Right cardiac atrium (tissue), 5 donors: Measurements from ENCODE around the gene ABCB4. TPM values are rescaled to one million over a fixed set of nuclear protein-coding genes. Genes with fewer than 3 reads are reported as not detected.

Experiments used
- ATAC-seq, 2 donors: fragments of 200-7000 bp; cut with Tn5 transposase; one replicate each; pipeline versions ENCODE4 v1.8.0 to v1.9.1; 2020; ENCODE audit warnings: moderate library complexity in 2 of 2, mild to moderate bottlenecking in 1 of 2
- DNase-seq, 3 donors: peaks; one replicate each; pipeline ENCODE4 v3.0.0-alpha.2; 2020
- H3K27ac ChIP-seq: one replicate; pipeline ENCODE4 v1.5.1; 2013; ENCODE audit warnings: mild to moderate bottlenecking, low read length, control low read depth, moderate library complexity
- H3K27me3 ChIP-seq: one replicate; pipeline ENCODE4 v1.6.1; 2013; ENCODE audit not compliant: control insufficient read depth, insufficient read depth
- H3K4me1 ChIP-seq: one replicate; pipeline ENCODE4 v1.6.1; 2013; ENCODE audit warnings: low read length; ENCODE audit not compliant: control insufficient read depth, insufficient read depth
- H3K4me3 ChIP-seq: one replicate; pipeline ENCODE4 v1.5.1; 2013; ENCODE audit warnings: low read length, control low read depth
- H3K9me3 ChIP-seq: one replicate; pipeline ENCODE4 v1.6.1; 2013; ENCODE audit warnings: low read length; ENCODE audit not compliant: control insufficient read depth
- WGBS: extraction: QIAGEN DNeasy Blood & Tissue Kit; methylation state at CpG from one replicate; pipeline ENCODE4 v1.1.7; 2013; 5-methylcytosine and 5-hydroxymethylcytosine counted together
- intact Hi-C, 4 donors: fragments of 100-400 bp; cut with DNase I; formaldehyde crosslinking; loops; one replicate each; pipeline versions ENCODE4 v1.11.0 to v1.14.0; 2022 to 2023
- long read RNA-seq, 4 donors: library from polyadenylated mRNA; unstranded; transcript quantifications; one replicate each; pipeline ENCODE4 v2.0.0, GENCODE V29; 2020 to 2021
- polyA plus RNA-seq: library from polyadenylated mRNA; stranded (reverse); fragments of 200-250 nt; gene quantifications from one replicate; pipeline ENCODE4 v1.2.3, GENCODE V29; 2013
- total RNA-seq, 4 donors: library from RNA; stranded (reverse); fragmentation: NEBNext Ultra II Directional; extraction: Animal tissue kit (Norgen Biotek cat#: 25700); gene quantifications; one replicate each; pipeline ENCODE4 v1.2.1, GENCODE V29; 2021
- donor health status: healthy with polysubstance abuse.
- donor health status: DM: no; HTN: yes; CAD: no.
- donor health status: DM: no; HTN: no; CAD: no.
- donor health status: DM: no; HTN: yes; CAD: no; lungs with severe emphysema.
- donor health status: DM: yes; HTN: yes; CAD: no.

Gene ABCB4
- total RNA-seq = 1 to 10 TPM; 6.9 to 7.9 (median 7.7) TPM
- 5.4 TPM for polyA plus RNA-seq
- long read RNA-seq, donor 1, full-length matches to known transcripts = 7 of 21 reads
- long read RNA-seq, donor 1, partial matches to known transcripts = 11 of 21 reads
- long read RNA-seq, donor 1, other reads (novel, unspliced or antisense) = 3 of 21 reads
- long read RNA-seq, donor 2, full-length matches to known transcripts = 4 of 17 reads
- long read RNA-seq, donor 2, partial matches to known transcripts = 6 of 17 reads
- long read RNA-seq, donor 2, other reads (novel, unspliced or antisense) = 7 of 17 reads
- long read RNA-seq, donor 3, full-length matches to known transcripts = 10 of 46 reads
- long read RNA-seq, donor 3, partial matches to known transcripts = 23 of 46 reads
- long read RNA-seq, donor 3, other reads (novel, unspliced or antisense) = 13 of 46 reads
- long read RNA-seq, donor 4, full-length matches to known transcripts = 1 of 14 reads
- long read RNA-seq, donor 4, partial matches to known transcripts = 13 of 14 reads
- long read RNA-seq, donor 4, other reads (novel, unspliced or antisense) = 0 of 14 reads

DNA sequence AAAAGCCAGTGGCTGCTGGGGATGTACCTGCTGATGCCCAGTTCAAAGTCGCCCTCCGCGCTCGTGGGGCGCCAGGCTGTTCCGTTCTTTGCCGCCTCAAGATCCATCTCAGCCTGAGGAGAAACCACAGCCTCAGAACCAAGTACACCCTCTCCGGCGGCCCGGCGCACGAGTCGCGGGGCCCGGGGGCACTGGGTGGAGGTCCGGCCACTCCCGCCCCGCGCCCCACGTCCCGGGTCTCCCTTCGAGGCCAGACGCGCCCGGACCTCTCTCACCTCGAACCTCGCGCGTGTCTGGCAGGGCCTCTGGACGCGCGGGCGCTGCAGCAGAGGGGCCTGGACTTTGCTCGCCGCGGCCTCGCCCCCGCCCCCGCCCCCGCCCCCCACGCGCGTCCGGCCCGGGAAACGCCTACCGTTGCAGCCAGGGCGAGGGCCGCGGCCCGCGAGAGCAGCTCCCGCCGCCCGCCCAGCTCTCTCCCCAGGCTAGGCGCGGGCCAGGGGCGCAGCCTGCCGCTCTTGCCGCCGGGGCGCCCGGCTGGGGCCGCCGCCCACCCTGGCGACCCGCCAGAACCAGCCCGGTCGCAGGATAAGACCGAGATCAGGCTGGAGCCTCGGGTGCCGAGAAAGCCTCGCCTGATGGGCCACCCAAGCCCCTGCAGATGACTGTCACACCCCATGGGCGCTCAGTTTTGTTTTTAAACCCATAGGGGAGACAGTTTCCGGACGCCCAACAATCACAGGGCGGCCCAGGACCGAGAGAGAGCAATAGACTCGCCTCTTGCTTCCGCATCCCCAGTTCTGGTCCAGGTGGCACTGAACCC is at the start of gene ABCB4:
Gene ABCB4 (minus strand): TSS at position 322 of the 820 bp plus-strand sequence. CDS start 215 bp downstream, at position 107.
- 3% methylated on average over 80 of the region's 80 CpGs for WGBS
- Histone ChIP-seq H3K4me3 (peak within 1 kb of the TSS; percentile 60), H3K27ac (peak within 1 kb of the TSS; percentile 70), H3K9me3 (no peaks in the 10 kb centered on the region), H3K27me3 (no peaks in the 10 kb centered on the region), H3K4me1 (peaks cover 2% of the 10 kb centered on the region)
- ATAC-seq (peak; percentile 71 to 74), DNase-seq (peak; percentile 22 to 65 (median 46))
- intact Hi-C loops = no loop called here

DNA sequence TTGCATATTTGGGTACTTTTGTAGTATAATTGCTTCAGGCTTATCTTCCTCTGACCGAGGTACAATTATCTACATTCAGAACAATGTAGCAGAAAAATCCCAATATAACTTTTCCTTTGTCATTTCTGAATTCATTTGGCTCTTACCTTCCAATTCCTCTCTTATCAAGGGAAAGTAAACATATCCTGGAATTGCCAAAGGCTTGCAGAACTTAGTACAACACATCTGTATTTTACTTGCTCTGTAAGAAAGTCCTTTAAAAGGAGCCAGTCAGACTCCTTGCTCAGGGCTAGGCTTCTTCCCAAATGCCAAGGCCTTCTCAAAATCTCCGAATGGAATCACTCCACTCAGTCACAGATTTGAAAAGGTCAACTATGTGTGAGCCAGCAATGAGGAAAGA is 43.3 kb upstream of the ABCB4 start:
- DNase-seq = no peak
- Histone ChIP-seq H3K9me3 (no peaks in the 10 kb centered on the region), H3K27ac (no peak overlapping the region), H3K4me1 (no peaks in the 10 kb centered on the region), H3K27me3 (no peaks in the 10 kb centered on the region), H3K4me3 (no peak overlapping the region)
- no peak for ATAC-seq
- intact Hi-C loops = no loop called here
- WGBS = 39% methylated on average over 2 of the region's 2 CpGs

GRCh38 chr7:87517891-87518290 is 42.4 kb upstream of the ABCB4 start:
- no peak for ATAC-seq
- no peak for DNase-seq
- no peaks in the 10 kb centered on the region for H3K27me3 ChIP-seq
- H3K4me3 ChIP-seq = no peak overlapping the region
- no peaks in the 10 kb centered on the region for H3K9me3 ChIP-seq
- intact Hi-C loops = no loop called here
- no peaks in the 10 kb centered on the region for H3K4me1 ChIP-seq
- H3K27ac ChIP-seq = no peak overlapping the region
- 60% methylated on average over 3 of the region's 3 CpGs for WGBS

- no peak for ATAC-seq
These were observed 41.8 kb upstream of the ABCB4 start for GRCh38 chr7:87517136-87517815.

DNA sequence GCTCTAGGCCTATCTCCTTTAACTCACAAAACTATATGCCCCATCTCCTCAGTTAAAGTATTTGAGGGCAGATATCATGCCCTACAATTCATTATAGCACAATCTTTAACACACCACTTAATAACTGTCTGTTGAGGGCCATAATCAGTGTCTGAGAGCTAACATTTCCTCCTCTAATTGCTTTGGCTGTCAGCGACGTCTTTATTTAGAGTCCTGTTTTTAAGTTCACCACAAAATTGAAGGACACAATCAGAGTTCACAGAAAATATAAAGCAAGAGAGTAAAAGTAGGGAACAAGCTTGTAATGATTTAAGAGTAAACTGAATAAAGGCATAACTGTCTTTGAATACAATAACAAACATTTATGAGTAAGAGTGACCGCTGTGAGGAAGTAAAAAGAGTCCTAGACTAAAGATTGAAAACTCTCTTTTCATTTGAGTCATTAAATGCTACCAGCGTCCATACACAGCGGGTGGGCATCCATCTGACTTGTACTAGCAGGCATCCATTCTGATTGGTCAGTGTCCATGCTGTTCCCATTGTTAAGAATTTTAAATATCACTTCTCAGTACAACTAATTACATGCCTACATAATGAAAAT is 38.4 kb upstream of the ABCB4 start:
- H3K4me3 ChIP-seq = no peak overlapping the region
- no peak for DNase-seq
- no peak overlapping the region for H3K27ac ChIP-seq
- H3K27me3 ChIP-seq = no peaks in the 10 kb centered on the region
- no peaks in the 10 kb centered on the region for H3K9me3 ChIP-seq
- 68% methylated on average over 5 of the region's 5 CpGs for whole genome bisulfite sequencing
- no peaks in the 10 kb centered on the region for H3K4me1 ChIP-seq
- intact Hi-C loops = no loop called here
- ATAC-seq = no peak

More at GRCh38 chr7:87517136-87517815, 41.8 kb upstream of the ABCB4 start:
- Histone ChIP-seq H3K4me3 (no peak overlapping the region), H3K4me1 (no peaks in the 10 kb centered on the region), H3K9me3 (no peaks in the 10 kb centered on the region), H3K27me3 (no peaks in the 10 kb centered on the region), H3K27ac (no peak overlapping the region)
- intact Hi-C loops = no loop called here
- 50% methylated on average over 3 of the region's 3 CpGs for WGBS
- no peak for DNase-seq

DNA sequence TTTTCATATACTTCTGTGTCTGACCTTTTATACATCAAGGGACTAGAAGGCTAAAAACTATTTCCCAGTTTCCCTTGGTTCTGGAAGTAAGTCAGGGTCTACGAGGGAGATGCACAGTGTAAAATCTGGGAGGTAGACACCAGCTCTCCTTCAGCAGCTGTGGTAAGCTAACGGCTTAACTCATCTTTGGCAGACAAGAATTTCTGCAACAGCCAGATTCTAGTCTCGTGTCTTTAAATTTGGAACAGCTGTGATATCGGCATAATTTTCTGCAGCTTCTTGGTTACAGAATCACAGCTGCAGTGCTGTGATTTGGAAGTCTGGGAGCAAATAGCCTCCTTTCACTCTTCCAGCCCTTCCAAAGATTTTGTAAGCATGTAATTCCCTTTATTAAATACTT is 37.4 kb upstream of the ABCB4 start:
- no peaks in the 10 kb centered on the region for H3K4me1 ChIP-seq
- H3K27me3 ChIP-seq = no peaks in the 10 kb centered on the region
- no peak overlapping the region for H3K4me3 ChIP-seq
- DNase-seq (no peak), ATAC-seq (no peak)
- H3K9me3 ChIP-seq = no peaks in the 10 kb centered on the region
- H3K27ac ChIP-seq = no peak overlapping the region
- intact Hi-C loops = no loop called here
- WGBS = 56% methylated on average over 4 of the region's 4 CpGs

GRCh38 chr7:87511510-87511909 is 36.0 kb upstream of the ABCB4 start:
- DNase-seq = no peak
- H3K27me3 ChIP-seq = no peaks in the 10 kb centered on the region

DNA sequence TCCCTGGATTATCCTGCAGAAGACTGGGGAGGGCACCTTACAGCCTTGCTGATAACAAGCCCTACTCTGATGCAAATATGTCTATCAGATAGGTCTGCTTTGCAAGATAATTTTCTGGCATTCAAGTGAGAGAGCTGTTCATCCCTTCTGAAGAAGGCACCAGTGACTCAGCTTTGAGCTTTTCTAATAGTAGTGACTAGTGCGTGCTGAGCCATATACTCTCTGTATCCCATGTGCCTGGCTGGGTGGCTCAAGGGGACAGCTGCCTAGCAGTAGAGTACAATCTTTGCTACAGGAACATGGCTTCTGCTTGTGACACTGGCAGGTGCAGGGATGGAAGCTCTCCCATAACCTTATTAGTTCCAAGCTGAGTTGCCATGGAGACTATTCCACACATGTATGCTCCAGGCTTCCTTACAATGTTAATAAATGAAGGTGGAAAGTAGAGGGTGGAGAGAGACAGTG is 35.0 kb upstream of the ABCB4 start:
- Histone ChIP-seq H3K4me1 (no peaks in the 10 kb centered on the region), H3K27me3 (no peaks in the 10 kb centered on the region), H3K27ac (no peak overlapping the region), H3K4me3 (no peak overlapping the region), H3K9me3 (no peaks in the 10 kb centered on the region)
- intact Hi-C loops = no loop called here
- WGBS = 98% methylated on average over 1 of the region's 1 CpG
- DNase-seq (no peak), ATAC-seq (no peak)

More at GRCh38 chr7:87511510-87511909, 36.0 kb upstream of the ABCB4 start:
- no peak overlapping the region for H3K4me3 ChIP-seq
- H3K9me3 ChIP-seq = no peaks in the 10 kb centered on the region
- intact Hi-C loops = no loop called here
- no peak overlapping the region for H3K27ac ChIP-seq
- WGBS = 48% methylated on average over 1 of the region's 1 CpG
- ATAC-seq = no peak
- H3K4me1 ChIP-seq = no peaks in the 10 kb centered on the region

DNA sequence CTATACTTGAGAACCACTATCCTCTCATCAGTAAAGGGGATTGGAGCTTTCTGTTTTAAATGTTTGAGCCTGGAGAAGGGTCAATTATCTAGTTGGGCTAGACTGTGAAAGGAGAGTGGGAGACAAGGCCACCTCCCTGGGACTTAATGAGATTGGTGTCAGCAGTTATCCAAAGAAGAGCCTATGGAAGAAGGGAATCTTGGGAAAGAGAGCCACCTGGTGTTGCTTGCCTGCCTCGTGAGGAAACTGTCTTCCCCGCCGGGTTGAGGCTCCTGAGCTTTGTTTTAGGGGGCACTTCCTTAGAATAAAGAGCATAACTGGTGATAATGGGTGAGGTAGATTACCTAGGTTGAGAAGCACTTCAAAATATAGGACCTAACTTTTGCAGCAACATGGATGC is 32.0 kb upstream of the ABCB4 start:
- DNase-seq (no peak), ATAC-seq (no peak)
- Histone ChIP-seq H3K27ac (no peak overlapping the region), H3K27me3 (no peaks in the 10 kb centered on the region), H3K4me1 (no peaks in the 10 kb centered on the region), H3K4me3 (no peak overlapping the region), H3K9me3 (no peaks in the 10 kb centered on the region)
- WGBS = 38% methylated on average over 3 of the region's 3 CpGs
- intact Hi-C loops = loop anchor here in 3 of 4 donors (10.0 kb wide), 1 partner anchor 377 kb away; no protein-coding TSS in a partner anchor
